OCI-LY7 (cell line): ENCODE data around the gene NCOA7. TPM values are rescaled to one million over a fixed set of nuclear protein-coding genes. Genes with fewer than 3 reads are reported as not detected.
A peak's percentile ranks its signal among the peaks of the same experiment; 100 is the strongest.

ENCODE experiments used
- BruUV-seq: library from RNA; stranded (reverse); fragments of 400-500 nt; replicated peaks from 2 replicates; lab custom pipeline; 2021; lab: Mats Ljungman, UMichigan
- CTCF ChIA-PET: fragments of 300-600 bp; sonication (Branson Sonifier 250); formaldehyde crosslinking; loops from one replicate; lab custom pipeline; 2022; ENCODE audit warnings: antibody characterized with exemption; ENCODE audit not compliant: unreplicated experiment; lab: Charles Lee
- POLR2A ChIA-PET: fragments of 300-600 bp; sonication (Branson Sonifier 250); formaldehyde crosslinking; loops from one replicate; lab custom pipeline; 2022; ENCODE audit warnings: antibody characterized with exemption; lab: Charles Lee
- DNase-seq: peaks from one replicate; pipeline ENCODE4 v3.0.0-alpha.2; 2015; ENCODE audit warnings: low spot score
- H2AFZ ChIP-seq: fragments of 200-600 bp; sonication (generic), shearing (Covaris generic); 2 replicates; pipeline ENCODE4 v1.6.1; 2014; ENCODE audit warnings: mild to moderate bottlenecking, antibody characterized with exemption, low read length, moderate library complexity
- H3K27ac ChIP-seq: fragments of 200-600 bp; sonication (generic); 2 replicates; pipeline ENCODE4 v1.5.1; 2014; ENCODE audit warnings: mixed run types, low read depth, mild to moderate bottlenecking, moderate library complexity, low read length, inconsistent platforms; ENCODE audit not compliant: poor library complexity, severe bottlenecking
- H3K36me3 ChIP-seq: fragments of 200-600 bp; sonication (generic); 2 replicates; pipeline ENCODE4 v1.6.1; 2014; ENCODE audit warnings: mild to moderate bottlenecking, antibody characterized with exemption, low read length, moderate library complexity, mixed read lengths; ENCODE audit not compliant: insufficient read depth
- H3K4me1 ChIP-seq: fragments of 200-600 bp; sonication (generic); 2 replicates; pipeline ENCODE4 v1.5.1; 2014; ENCODE audit warnings: mild to moderate bottlenecking, low read length; ENCODE audit not compliant: insufficient read depth, poor library complexity, severe bottlenecking
- H3K4me2 ChIP-seq: fragments of 200-600 bp; sonication (generic); 2 replicates; pipeline ENCODE4 v1.6.1; 2014; ENCODE audit warnings: mild to moderate bottlenecking, low read length
- H3K4me3 ChIP-seq: fragments of 200-600 bp; sonication (generic); 2 replicates; pipeline ENCODE4 v1.5.1; 2014; ENCODE audit warnings: mild to moderate bottlenecking, low read depth, low read length; ENCODE audit not compliant: poor library complexity, severe bottlenecking
- H3K79me2 ChIP-seq: fragments of 200-600 bp; sonication (generic); 2 replicates; pipeline ENCODE4 v1.6.1; 2016; ENCODE audit warnings: low read depth, mild to moderate bottlenecking, low read length, moderate library complexity, mixed read lengths; ENCODE audit not compliant: insufficient read depth
- H3K9me2 ChIP-seq: fragments of 200-600 bp; sonication (generic); 2 replicates; pipeline ENCODE4 v1.6.1; 2016; ENCODE audit warnings: mild to moderate bottlenecking, low read length, mixed read lengths; ENCODE audit not compliant: insufficient read depth
- H3K9me3 ChIP-seq: fragments of 200-600 bp; sonication (generic); 2 replicates; pipeline ENCODE4 v1.6.1; 2014; ENCODE audit warnings: mild to moderate bottlenecking, mixed run types, low read length, mixed read lengths
- H4K20me1 ChIP-seq: fragments of 200-600 bp; sonication (generic); 2 replicates; pipeline ENCODE4 v1.6.1; 2014; ENCODE audit warnings: mild to moderate bottlenecking, antibody characterized with exemption, low read length, moderate library complexity, mixed read lengths; ENCODE audit not compliant: insufficient read depth
- EZH2phosphoT487 ChIP-seq: fragments of 200-600 bp; sonication (generic); IDR thresholded peaks from 2 replicates; pipeline ENCODE4 v1.6.1; 2018; ENCODE audit warnings: low read depth, borderline replicate concordance, mild to moderate bottlenecking, mixed run types, antibody characterized with exemption, low read length, moderate library complexity, mixed read lengths
- intact Hi-C: fragments of 100-400 bp; cut with micrococcal nuclease; formaldehyde crosslinking; loops from one replicate; pipeline ENCODE4 v1.10.0; 2022; ENCODE audit not compliant: unreplicated experiment
- total RNA-seq, 2 experiments: library from RNA; depleted of rRNA in 1 of 2; stranded (reverse); fragments of >200 nt in 1 of 2; shearing (Covaris generic) in 1 of 2; gene quantifications; 2 replicates each; pipeline ENCODE4 v1.2.3, GENCODE V29; 2014 to 2022
- TF ChIP-seq, protein P1 (sequence below): fragments of 200-600 bp; sonication (generic); conservative IDR thresholded peaks from 2 replicates; pipeline ENCODE4 v1.5.1; 2014; ENCODE audit warnings: mild to moderate bottlenecking, antibody characterized with exemption, low read length, moderate library complexity, mixed read lengths

Gene NCOA7
- total RNA-seq, 2 experiments from 2014 or later = 14.8 to 52.2 TPM

DNA sequence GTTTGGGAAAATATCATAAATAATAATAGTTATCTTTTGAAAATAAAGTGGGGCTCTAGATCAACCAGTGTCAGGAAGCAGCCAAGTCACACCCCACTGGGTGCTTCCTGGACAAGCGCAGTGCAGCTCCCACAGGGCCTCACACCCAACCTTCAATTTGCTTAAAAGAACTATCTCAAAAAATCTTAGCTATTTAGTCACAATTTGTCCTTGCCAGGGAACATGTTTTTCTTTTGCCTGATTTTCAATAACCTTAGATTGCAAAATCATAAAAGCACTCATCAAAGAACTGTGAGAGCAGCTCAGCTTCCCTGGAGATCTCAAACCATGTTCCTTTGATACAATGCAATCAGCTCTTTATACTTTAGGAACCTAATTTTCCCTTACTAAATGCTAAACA, 1.6 kb upstream of the NCOA7 start:
- Histone ChIP-seq H3K36me3 (peaks cover 26% of the 10 kb centered on the region), H4K20me1 (no peaks in the 10 kb centered on the region; the same call in 1 of the 2 replicates), H3K27ac (peak overlapping the region; percentile 84), H3K4me2 (peak overlapping the region; percentile 96), H3K79me2 (peaks cover 35% of the 10 kb centered on the region), H3K4me1 (peaks cover 47% of the 10 kb centered on the region), H3K9me2 (no peaks in the 10 kb centered on the region), H3K9me3 (no peaks in the 10 kb centered on the region), H2AFZ (peak overlapping the region; percentile 85; the same call in 1 of the 2 replicates), H3K4me3 (peak overlapping the region; percentile 96)
- intact Hi-C loops = loop anchor here (2.0 kb wide), 1 partner anchor 552 kb away; the partner anchor contains the start of gene CENPW
- no TSS peak for BruUV-seq
- POLR2A ChIA-PET = interaction anchor here (0.6 to 8.5 kb wide), 15 partner anchors 8 to 414 kb away, joined by 3 to 106 read pairs (median 5); partner anchors contain the start of genes HINT3 and TRMT11
- CTCF ChIA-PET = interaction anchor here (1.7 to 4.0 kb wide), 3 partner anchors 8 to 185 kb away, joined by 5 to 29 read pairs (median 12); partner anchors contain the start of gene HINT3
- TF ChIP-seq EZH2phosphoT487 = no peak
- TF ChIP-seq, protein P1, sequence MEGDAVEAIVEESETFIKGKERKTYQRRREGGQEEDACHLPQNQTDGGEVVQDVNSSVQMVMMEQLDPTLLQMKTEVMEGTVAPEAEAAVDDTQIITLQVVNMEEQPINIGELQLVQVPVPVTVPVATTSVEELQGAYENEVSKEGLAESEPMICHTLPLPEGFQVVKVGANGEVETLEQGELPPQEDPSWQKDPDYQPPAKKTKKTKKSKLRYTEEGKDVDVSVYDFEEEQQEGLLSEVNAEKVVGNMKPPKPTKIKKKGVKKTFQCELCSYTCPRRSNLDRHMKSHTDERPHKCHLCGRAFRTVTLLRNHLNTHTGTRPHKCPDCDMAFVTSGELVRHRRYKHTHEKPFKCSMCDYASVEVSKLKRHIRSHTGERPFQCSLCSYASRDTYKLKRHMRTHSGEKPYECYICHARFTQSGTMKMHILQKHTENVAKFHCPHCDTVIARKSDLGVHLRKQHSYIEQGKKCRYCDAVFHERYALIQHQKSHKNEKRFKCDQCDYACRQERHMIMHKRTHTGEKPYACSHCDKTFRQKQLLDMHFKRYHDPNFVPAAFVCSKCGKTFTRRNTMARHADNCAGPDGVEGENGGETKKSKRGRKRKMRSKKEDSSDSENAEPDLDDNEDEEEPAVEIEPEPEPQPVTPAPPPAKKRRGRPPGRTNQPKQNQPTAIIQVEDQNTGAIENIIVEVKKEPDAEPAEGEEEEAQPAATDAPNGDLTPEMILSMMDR = no peak
- DNase-seq = peak; percentile 37

DNA sequence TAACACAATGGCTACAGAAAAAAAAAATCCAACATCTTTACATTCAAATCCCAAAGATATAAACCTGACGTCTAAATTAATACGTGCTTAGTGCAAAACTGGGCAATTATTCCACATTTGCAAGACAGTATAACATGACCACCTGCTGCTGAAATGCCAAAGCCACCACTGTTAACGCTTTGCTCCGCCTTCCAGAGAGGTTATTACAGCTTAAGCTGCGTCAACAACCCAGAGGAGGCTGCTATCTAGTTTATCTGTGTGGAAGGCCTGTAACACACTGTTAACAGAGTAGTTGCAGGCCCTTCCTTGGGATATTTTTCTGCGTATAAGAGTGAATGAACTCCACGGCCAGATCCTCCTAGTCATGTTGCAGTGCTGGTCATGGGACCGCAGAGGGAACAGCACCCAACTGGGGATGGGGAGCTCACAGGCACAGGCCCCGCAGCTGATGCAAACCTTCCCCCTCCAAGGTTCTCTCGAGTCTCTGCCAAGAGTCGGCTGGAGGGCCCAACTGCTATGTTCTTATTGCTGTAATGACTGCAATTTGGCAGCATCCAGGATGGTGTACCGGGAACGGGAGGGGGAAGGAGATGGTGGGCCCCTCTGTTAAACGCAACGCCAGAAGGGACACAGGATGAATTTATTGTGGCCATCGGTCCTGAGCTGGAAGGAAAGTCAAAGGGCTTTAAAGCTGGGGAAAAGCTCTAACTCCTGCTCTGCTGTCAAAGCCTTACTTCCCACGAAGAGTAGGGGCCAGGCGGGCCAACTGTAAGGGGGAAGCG, 993 bp upstream of the NCOA7 start:
- BruUV-seq = no TSS peak
- Histone ChIP-seq H3K4me2 (peak overlapping the region; percentile 96), H3K9me2 (no peaks in the 10 kb centered on the region), H3K4me1 (peaks cover 53% of the 10 kb centered on the region), H2AFZ (peak overlapping the region; percentile 85), H3K9me3 (no peaks in the 10 kb centered on the region), H4K20me1 (no peaks in the 10 kb centered on the region; the same call in 1 of the 2 replicates), H3K36me3 (peaks cover 26% of the 10 kb centered on the region), H3K4me3 (peak overlapping the region; percentile 96), H3K27ac (peak overlapping the region; percentile 84), H3K79me2 (peaks cover 38% of the 10 kb centered on the region)
- ChIA-PET CTCF (interaction anchor here (1.7 to 4.0 kb wide), 4 partner anchors 9 to 185 kb away, joined by 5 to 29 read pairs (median 10); partner anchors contain the start of gene HINT3), POLR2A (interaction anchor here (0.6 to 8.5 kb wide), 25 partner anchors 8 to 489 kb away, joined by 3 to 106 read pairs (median 5); partner anchors contain the start of genes HDDC2, HINT3 and TRMT11)
- intact Hi-C loops = loop anchor here (1.0 to 10.0 kb wide), 5 partner anchors 9 to 1555 kb away; partner anchors contain the start of genes CENPW and ECHDC1
- TF ChIP-seq EZH2phosphoT487 = no peak
- TF ChIP-seq, protein P1 = no peak
- DNase-seq = peak; percentile 68
